ENCODE measurements around the gene PNKP.
A peak's percentile ranks its signal among the peaks of the same experiment; 100 is the strongest.

The PNKP gene

GRCh38 chr19:49853852-49854377 lies 13.5 kb downstream of the PNKP start:
- no peak overlapping the region for H3K27ac ChIP-seq (ENCODE audit: insufficient read depth, low read length, poor library complexity, severe bottlenecking)

GRCh38 chr19:49852631-49853126 lies 14.7 kb downstream of the PNKP start:
- Histone ChIP-seq H3K9me3 (ENCODE audit: control insufficient read depth, low read length) (no peaks in the 10 kb centered on the region), H3K4me3 (ENCODE audit: insufficient read depth, low read depth, low read length, poor library complexity, severe bottlenecking) (no peak overlapping the region), H3K27ac (ENCODE audit: insufficient read depth, low read length, poor library complexity, severe bottlenecking) (no peak overlapping the region), H3K27me3 (replicated peaks; ENCODE audit: control insufficient read depth, insufficient read depth, low read length, poor library complexity, severe bottlenecking) (no peaks in the 10 kb centered on the region), H3K36me3 (ENCODE audit: control insufficient read depth, insufficient read depth, low read length) (peaks cover 20% of the 10 kb centered on the region), H3K4me1 (ENCODE audit: control insufficient read depth, insufficient read depth, low read length, poor library complexity, severe bottlenecking) (peaks cover 3% of the 10 kb centered on the region)
- no peak for DNase-seq

More at GRCh38 chr19:49853852-49854377, 13.5 kb downstream of the PNKP start:
- Histone ChIP-seq H3K4me1 (ENCODE audit: control insufficient read depth, insufficient read depth, low read length, poor library complexity, severe bottlenecking) (peaks cover 3% of the 10 kb centered on the region), H3K9me3 (ENCODE audit: control insufficient read depth, low read length) (no peaks in the 10 kb centered on the region), H3K27me3 (replicated peaks; ENCODE audit: control insufficient read depth, insufficient read depth, low read length, poor library complexity, severe bottlenecking) (no peaks in the 10 kb centered on the region), H3K36me3 (ENCODE audit: control insufficient read depth, insufficient read depth, low read length) (peaks cover 32% of the 10 kb centered on the region), H3K4me3 (ENCODE audit: insufficient read depth, low read depth, low read length, poor library complexity, severe bottlenecking) (no peak overlapping the region)
- DNase-seq = no peak

DNA sequence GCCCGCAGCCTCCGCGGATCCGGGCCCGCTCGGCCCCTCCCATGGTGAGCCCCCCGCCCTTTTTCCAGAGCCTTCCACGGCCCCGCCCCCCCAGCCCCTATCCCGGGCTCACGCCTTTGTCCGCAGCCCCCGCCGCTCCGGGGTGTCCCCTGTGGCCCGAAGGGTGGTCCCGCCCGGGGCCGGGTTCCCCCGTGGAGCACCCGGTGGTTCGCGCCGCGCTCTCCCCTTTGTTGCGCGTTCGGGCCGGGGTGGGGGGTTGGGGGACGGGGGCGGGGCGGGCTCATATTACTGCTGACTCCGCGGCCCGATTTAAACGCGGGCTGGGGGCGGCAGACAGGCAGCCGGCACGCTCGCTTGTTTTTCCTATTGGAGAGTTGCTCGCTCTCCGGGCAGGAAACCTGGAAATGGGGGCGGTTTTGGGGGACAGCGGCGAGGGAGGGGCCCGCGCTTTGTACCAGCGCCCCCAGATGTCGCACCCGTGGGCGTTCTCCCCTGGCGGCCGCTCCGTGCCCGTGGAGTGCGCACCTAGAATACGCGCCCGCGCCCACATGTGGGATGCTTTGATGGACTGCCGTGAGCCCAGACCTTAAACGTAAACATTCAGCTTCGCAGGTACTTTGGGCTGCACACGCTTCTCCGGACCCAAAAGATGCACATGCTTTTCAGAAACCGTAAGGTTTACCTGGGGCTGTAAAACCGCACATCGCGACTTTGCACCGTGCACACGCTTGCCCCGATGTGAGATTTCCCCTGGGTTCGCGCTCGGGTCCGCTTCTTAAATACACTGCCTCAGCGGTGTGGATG lies 15.7 kb downstream of the PNKP start:
- DNase-seq = peak in 1 of 3 donors; percentile 15
- Histone ChIP-seq H3K9me3 (ENCODE audit: control insufficient read depth, low read length) (no peaks in the 10 kb centered on the region), H3K36me3 (ENCODE audit: control insufficient read depth, insufficient read depth, low read length) (peaks cover 16% of the 10 kb centered on the region), H3K4me3 (ENCODE audit: insufficient read depth, low read depth, low read length, poor library complexity, severe bottlenecking) (peak overlapping the region; percentile 98), H3K27ac (ENCODE audit: insufficient read depth, low read length, poor library complexity, severe bottlenecking) (peak overlapping the region; percentile 40), H3K27me3 (replicated peaks; ENCODE audit: control insufficient read depth, insufficient read depth, low read length, poor library complexity, severe bottlenecking) (no peaks in the 10 kb centered on the region), H3K4me1 (ENCODE audit: control insufficient read depth, insufficient read depth, low read length, poor library complexity, severe bottlenecking) (peaks cover 3% of the 10 kb centered on the region)

GRCh38 chr19:49850487-49851342 lies 16.7 kb downstream of the PNKP start, which contains the start of gene PTOV1:
Gene PTOV1, plus strand, starts transcription at chr19:49851159.
- no peaks in the 10 kb centered on the region for H3K27me3 ChIP-seq (replicated peaks; ENCODE audit: control insufficient read depth, insufficient read depth, low read length, poor library complexity, severe bottlenecking)
- H3K4me1 ChIP-seq (ENCODE audit: control insufficient read depth, insufficient read depth, low read length, poor library complexity, severe bottlenecking) = peaks cover 3% of the 10 kb centered on the region
- H3K36me3 ChIP-seq (ENCODE audit: control insufficient read depth, insufficient read depth, low read length) = peaks cover 8% of the 10 kb centered on the region
- H3K4me3 ChIP-seq (ENCODE audit: insufficient read depth, low read depth, low read length, poor library complexity, severe bottlenecking) = peak within 1 kb of the TSS; percentile 98
- H3K27ac ChIP-seq (ENCODE audit: insufficient read depth, low read length, poor library complexity, severe bottlenecking) = peak within 1 kb of the TSS; percentile 95
- H3K9me3 ChIP-seq (ENCODE audit: control insufficient read depth, low read length) = no peaks in the 10 kb centered on the region
- peak; percentile 76 to 82 (median 78) for DNase-seq

DNA sequence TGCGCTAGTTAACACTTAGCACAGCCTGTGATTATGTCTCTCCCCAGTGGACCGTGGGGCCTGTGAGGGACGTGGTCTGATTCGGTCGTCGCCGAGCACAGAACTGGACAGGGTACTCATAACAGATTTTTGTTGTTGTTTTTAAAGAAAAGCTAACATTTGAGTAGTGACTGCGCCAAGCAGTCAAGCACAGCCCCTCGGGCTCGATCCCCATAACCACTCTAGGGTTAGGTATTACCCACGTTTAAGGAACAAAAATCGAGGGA lies 17.2 kb downstream of the PNKP start:
- peak overlapping the region; percentile 95 for H3K27ac ChIP-seq (ENCODE audit: insufficient read depth, low read length, poor library complexity, severe bottlenecking)
- H3K9me3 ChIP-seq (ENCODE audit: control insufficient read depth, low read length) = no peaks in the 10 kb centered on the region
- H3K27me3 ChIP-seq (replicated peaks; ENCODE audit: control insufficient read depth, insufficient read depth, low read length, poor library complexity, severe bottlenecking) = no peaks in the 10 kb centered on the region
- H3K36me3 ChIP-seq (ENCODE audit: control insufficient read depth, insufficient read depth, low read length) = peaks cover 3% of the 10 kb centered on the region
- H3K4me3 ChIP-seq (ENCODE audit: insufficient read depth, low read depth, low read length, poor library complexity, severe bottlenecking) = peak overlapping the region; percentile 98
- no peak for DNase-seq
- H3K4me1 ChIP-seq (ENCODE audit: control insufficient read depth, insufficient read depth, low read length, poor library complexity, severe bottlenecking) = peaks cover 3% of the 10 kb centered on the region

- no peak overlapping the region for H3K4me3 ChIP-seq (ENCODE audit: insufficient read depth, low read depth, low read length, poor library complexity, severe bottlenecking)
- no peak for DNase-seq
These were observed 17.7 kb downstream of the PNKP start for GRCh38 chr19:49849433-49850220.

DNA sequence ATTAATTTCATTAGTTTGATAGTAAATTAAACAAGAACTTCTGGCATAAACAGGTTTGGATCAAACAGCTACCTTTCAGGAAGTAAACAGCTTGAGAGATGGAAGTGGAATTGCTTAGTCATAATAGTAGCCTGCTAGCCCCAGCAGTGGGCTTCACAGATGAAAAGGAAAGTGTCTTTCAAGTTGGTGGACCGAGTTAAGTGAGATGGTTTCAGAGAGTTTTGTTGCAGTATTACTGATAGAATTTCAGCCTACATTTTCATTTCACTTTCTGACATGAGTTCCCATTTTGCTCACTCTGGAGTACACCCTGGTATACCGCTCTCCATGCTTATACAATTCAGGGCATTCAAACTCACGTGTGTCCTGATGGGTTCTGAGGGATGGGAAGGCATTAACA lies 18.4 kb downstream of the PNKP start:
- no peak for DNase-seq
- Histone ChIP-seq H3K27ac (ENCODE audit: insufficient read depth, low read length, poor library complexity, severe bottlenecking) (no peak overlapping the region), H3K4me1 (ENCODE audit: control insufficient read depth, insufficient read depth, low read length, poor library complexity, severe bottlenecking) (peaks cover 3% of the 10 kb centered on the region), H3K9me3 (ENCODE audit: control insufficient read depth, low read length) (no peaks in the 10 kb centered on the region), H3K4me3 (ENCODE audit: insufficient read depth, low read depth, low read length, poor library complexity, severe bottlenecking) (no peak overlapping the region), H3K27me3 (replicated peaks; ENCODE audit: control insufficient read depth, insufficient read depth, low read length, poor library complexity, severe bottlenecking) (no peaks in the 10 kb centered on the region), H3K36me3 (ENCODE audit: control insufficient read depth, insufficient read depth, low read length) (no peaks in the 10 kb centered on the region)

More at GRCh38 chr19:49849433-49850220, 17.7 kb downstream of the PNKP start:
- Histone ChIP-seq H3K36me3 (ENCODE audit: control insufficient read depth, insufficient read depth, low read length) (no peaks in the 10 kb centered on the region), H3K4me1 (ENCODE audit: control insufficient read depth, insufficient read depth, low read length, poor library complexity, severe bottlenecking) (peaks cover 3% of the 10 kb centered on the region), H3K27ac (ENCODE audit: insufficient read depth, low read length, poor library complexity, severe bottlenecking) (no peak overlapping the region), H3K9me3 (ENCODE audit: control insufficient read depth, low read length) (no peaks in the 10 kb centered on the region), H3K27me3 (replicated peaks; ENCODE audit: control insufficient read depth, insufficient read depth, low read length, poor library complexity, severe bottlenecking) (no peaks in the 10 kb centered on the region)

DNA sequence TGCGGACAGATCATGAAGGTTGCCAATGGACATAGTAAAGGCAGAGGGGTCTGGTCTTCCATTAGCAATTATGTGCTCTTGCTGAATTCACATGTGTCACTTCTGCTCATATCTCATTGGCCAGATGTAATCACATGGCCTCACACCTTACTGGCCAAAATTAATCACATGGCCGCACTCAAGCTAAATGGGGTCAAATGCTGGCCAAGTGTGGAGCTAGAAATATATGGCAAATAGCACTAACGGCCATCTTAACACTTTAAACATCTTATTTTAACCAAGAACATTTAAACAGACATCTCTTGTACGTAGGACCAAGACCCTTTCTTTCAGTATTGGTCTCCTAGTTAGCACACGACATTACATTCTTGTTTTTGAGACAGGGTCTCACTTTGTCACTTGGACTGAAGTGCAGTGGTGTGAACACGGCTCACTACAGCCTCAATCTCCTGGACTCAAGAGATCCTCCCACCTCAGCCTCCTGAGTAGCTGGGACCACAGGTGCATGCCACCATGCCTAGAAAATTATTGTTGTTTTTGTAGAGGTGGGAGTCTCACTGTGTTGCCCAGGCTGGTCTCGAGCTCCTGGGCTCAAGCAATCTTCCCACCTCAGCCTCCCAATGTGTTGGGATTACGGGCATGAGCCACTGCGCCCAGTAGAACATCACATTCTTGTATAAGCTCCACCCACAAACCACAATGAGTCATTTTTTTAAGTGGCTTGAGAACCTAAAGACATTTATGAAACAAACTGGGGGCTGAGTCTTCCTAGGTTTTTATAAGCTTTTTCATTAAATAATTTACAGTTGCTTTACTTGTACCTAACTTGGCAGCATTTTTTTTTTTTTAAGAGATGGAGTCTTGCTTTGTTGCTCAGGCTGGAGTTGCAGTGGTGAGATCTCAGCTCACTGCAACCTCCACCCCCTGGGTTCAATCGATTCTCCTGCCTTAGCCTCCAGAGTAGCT lies 19.4 kb downstream of the PNKP start:
- no peak for DNase-seq
- peaks cover 3% of the 10 kb centered on the region for H3K4me1 ChIP-seq (ENCODE audit: control insufficient read depth, insufficient read depth, low read length, poor library complexity, severe bottlenecking)
- no peak overlapping the region for H3K27ac ChIP-seq (ENCODE audit: insufficient read depth, low read length, poor library complexity, severe bottlenecking)
- H3K27me3 ChIP-seq (replicated peaks; ENCODE audit: control insufficient read depth, insufficient read depth, low read length, poor library complexity, severe bottlenecking) = no peaks in the 10 kb centered on the region
- no peaks in the 10 kb centered on the region for H3K36me3 ChIP-seq (ENCODE audit: control insufficient read depth, insufficient read depth, low read length)
- H3K4me3 ChIP-seq (ENCODE audit: insufficient read depth, low read depth, low read length, poor library complexity, severe bottlenecking) = no peak overlapping the region
- H3K9me3 ChIP-seq (ENCODE audit: control insufficient read depth, low read length) = no peaks in the 10 kb centered on the region

GRCh38 chr19:49846408-49846807 lies 21.0 kb downstream of the PNKP start:
- Histone ChIP-seq H3K27me3 (replicated peaks; ENCODE audit: control insufficient read depth, insufficient read depth, low read length, poor library complexity, severe bottlenecking) (no peaks in the 10 kb centered on the region), H3K27ac (ENCODE audit: insufficient read depth, low read length, poor library complexity, severe bottlenecking) (no peak overlapping the region), H3K4me3 (ENCODE audit: insufficient read depth, low read depth, low read length, poor library complexity, severe bottlenecking) (no peak overlapping the region), H3K36me3 (ENCODE audit: control insufficient read depth, insufficient read depth, low read length) (no peaks in the 10 kb centered on the region), H3K9me3 (ENCODE audit: control insufficient read depth, low read length) (no peaks in the 10 kb centered on the region), H3K4me1 (ENCODE audit: control insufficient read depth, insufficient read depth, low read length, poor library complexity, severe bottlenecking) (no peaks in the 10 kb centered on the region)
- no peak for DNase-seq
